Measurements from ENCODE around the gene POP7.

DNA sequence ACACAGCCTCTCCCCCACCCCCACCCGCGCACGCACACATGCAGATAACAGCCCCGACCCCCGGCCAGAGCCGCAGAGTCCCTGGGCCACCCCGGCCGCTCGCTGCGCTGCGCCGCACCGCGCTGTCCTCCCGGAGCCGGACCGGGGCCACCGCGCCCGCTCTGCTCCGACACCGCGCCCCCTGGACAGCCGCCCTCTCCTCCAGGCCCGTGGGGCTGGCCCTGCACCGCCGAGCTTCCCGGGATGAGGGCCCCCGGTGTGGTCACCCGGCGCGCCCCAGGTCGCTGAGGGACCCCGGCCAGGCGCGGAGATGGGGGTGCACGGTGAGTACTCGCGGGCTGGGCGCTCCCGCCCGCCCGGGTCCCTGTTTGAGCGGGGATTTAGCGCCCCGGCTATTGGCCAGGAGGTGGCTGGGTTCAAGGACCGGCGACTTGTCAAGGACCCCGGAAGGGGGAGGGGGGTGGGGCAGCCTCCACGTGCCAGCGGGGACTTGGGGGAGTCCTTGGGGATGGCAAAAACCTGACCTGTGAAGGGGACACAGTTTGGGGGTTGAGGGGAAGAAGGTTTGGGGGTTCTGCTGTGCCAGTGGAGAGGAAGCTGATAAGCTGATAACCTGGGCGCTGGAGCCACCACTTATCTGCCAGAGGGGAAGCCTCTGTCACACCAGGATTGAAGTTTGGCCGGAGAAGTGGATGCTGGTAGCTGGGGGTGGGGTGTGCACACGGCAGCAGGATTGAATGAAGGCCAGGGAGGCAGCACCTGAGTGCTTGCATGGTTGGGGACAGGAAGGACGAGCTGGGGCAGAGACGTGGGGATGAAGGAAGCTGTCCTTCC lies 15.0 kb downstream of the POP7 start:
- no peak for TF ChIP-seq POLR2A (IDR thresholded peaks at IDR 0.05)
- TF ChIP-seq, protein P1, sequence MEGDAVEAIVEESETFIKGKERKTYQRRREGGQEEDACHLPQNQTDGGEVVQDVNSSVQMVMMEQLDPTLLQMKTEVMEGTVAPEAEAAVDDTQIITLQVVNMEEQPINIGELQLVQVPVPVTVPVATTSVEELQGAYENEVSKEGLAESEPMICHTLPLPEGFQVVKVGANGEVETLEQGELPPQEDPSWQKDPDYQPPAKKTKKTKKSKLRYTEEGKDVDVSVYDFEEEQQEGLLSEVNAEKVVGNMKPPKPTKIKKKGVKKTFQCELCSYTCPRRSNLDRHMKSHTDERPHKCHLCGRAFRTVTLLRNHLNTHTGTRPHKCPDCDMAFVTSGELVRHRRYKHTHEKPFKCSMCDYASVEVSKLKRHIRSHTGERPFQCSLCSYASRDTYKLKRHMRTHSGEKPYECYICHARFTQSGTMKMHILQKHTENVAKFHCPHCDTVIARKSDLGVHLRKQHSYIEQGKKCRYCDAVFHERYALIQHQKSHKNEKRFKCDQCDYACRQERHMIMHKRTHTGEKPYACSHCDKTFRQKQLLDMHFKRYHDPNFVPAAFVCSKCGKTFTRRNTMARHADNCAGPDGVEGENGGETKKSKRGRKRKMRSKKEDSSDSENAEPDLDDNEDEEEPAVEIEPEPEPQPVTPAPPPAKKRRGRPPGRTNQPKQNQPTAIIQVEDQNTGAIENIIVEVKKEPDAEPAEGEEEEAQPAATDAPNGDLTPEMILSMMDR (IDR thresholded peaks at IDR 0.05 in 4 of 5, conservative IDR thresholded peaks at IDR 0.05 in 1 of 5) = no peak
